RWPE1 (cell line): ENCODE data around the gene ITPR3.

Source experiments
- CTCF ChIA-PET: fragments of 350-600 bp; sonication (Branson Sonifier 250); formaldehyde crosslinking; extraction: SDS; loops from one replicate; lab custom pipeline; 2021; lab: Yijun Ruan, JAX
- POLR2A ChIA-PET: fragments of 400-600 bp; formaldehyde crosslinking; extraction: SDS; loops from one replicate; lab custom pipeline; 2020; ENCODE audit warnings: antibody characterized with exemption; ENCODE audit not compliant: low non-redundant PET; lab: Yijun Ruan, JAX
- DNase-seq: peaks from one replicate; pipeline ENCODE4 v3.0.0; 2012; ENCODE audit warnings: low spot score
- H3K27ac ChIP-seq: fragments of 450-650 bp; 2 replicates; pipeline ENCODE4 v1.5.1; 2017
- CTCF ChIP-seq: fragments of 450-650 bp; conservative IDR thresholded peaks from 2 replicates; pipeline ENCODE4 v1.5.1; 2017; ENCODE audit warnings: low read depth, mild to moderate bottlenecking

ITPR3 gene

DNA sequence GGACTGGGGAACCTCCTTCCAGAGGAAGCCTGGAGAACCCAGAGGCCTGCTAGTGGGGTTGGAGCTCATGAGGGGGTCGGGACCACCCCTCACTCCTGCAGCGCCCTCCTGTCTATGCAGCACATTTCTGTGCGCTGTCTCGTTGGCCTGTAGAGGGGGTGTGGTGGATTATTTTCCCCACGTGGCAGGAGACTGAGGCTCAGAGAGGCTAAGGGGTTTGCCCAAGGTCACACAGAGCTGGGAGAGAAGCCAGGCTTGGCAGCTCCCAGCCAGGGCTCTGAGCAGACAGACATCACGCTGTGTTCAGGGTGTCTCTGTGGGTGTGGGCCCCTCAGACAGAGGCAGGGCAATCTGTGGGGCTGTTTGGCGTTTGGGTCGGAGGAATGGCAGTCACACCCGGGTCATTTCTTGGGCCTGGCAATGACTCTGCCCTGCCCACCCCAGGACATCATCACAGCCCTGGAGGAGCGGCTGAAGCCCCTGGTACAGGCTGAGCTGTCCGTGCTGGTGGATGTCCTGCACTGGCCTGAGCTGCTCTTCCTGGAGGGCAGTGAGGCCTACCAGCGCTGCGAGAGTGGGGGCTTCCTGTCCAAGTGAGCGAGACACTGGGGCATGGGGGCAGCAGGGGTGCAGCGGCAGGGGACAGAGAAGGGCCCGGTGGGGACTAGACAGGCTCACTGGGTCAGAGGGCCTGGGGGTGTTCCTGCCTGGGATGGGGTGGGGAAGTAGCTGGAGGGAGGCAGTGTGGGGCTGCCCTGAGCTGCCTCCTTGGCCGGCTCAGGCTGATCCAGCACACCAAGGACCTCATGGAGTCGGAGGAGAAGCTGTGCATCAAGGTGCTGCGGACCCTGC lies 62.7 kb downstream of the ITPR3 start:
- no peak for DNase-seq
- CTCF ChIA-PET, result interaction anchor here (0.6 to 1.6 kb wide), 4 partner anchors 11 to 339 kb away, joined by 3 to 5 read pairs (median 4); no protein-coding TSS in a partner anchor
- no peak for TF ChIP-seq CTCF
- peak overlapping the region; percentile 46 for H3K27ac ChIP-seq
- POLR2A ChIA-PET, result no interaction called here

DNA sequence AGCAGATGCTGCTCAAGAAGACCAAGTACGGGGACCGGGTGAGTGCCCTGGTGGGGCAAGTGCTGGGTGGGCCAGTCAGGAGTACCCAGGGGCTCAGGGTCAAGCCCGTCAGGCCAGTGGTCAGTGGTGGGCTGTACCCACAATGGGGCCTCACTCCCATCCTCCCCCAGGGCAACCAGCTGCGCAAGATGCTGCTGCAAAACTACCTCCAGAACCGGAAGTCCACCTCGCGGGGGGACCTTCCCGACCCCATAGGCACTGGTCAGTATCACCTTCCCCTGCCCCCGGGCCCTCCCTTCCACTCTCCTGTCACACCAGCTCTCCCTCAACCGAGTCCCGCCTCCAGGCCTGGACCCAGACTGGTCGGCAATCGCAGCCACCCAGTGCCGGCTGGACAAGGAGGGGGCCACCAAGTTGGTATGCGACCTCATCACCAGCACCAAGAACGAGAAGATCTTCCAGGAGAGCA lies 63.3 kb downstream of the ITPR3 start:
- no peak for DNase-seq
- POLR2A ChIA-PET, result no interaction called here
- peak overlapping the region; percentile 96 for H3K27ac ChIP-seq
- CTCF ChIA-PET, result interaction anchor here (0.6 to 0.7 kb wide), 2 partner anchors 11 to 245 kb away, joined by 3 to 4 read pairs; no protein-coding TSS in a partner anchor
- TF ChIP-seq CTCF, result no peak

- no peak for DNase-seq
- ChIA-PET CTCF (no interaction called here), POLR2A (no interaction called here)
- H3K27ac ChIP-seq, result peak overlapping the region; percentile 96
- no peak for TF ChIP-seq CTCF
Observed at GRCh38 chr6:33684983-33685382, 63.9 kb downstream of the ITPR3 start.

DNA sequence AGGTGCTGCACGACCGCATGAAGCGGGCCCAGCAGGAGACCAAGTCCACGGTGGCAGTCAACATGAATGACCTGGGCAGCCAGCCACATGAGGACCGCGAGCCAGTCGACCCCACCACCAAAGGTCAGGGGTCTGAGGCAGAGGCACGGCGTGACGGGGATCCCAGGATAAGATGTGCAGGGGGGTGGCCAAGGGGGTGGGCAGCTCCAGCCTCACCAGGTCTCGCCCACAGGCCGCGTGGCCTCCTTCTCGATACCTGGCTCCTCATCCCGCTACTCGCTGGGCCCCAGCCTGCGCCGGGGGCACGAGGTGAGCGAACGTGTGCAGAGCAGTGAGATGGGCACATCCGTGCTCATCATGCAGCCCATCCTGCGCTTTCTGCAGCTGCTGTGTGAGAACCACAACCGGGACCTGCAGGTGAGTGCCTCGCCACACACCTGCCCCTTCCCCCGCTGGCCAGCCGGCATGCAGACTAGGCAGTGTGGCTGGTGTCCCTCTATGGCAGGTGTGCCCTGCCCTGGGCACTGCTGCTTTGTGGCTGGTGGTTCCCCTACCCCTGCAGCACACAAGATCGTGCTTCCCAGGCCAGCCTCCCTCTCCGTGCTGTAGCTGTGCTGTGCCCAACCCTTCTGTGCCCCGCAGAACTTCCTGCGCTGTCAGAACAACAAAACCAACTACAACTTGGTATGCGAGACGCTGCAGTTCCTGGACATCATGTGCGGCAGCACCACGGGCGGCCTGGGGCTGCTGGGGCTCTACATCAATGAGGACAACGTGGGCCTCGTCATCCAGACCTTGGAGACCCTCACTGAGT lies 64.5 kb downstream of the ITPR3 start:
- TF ChIP-seq CTCF, result no peak
- no peak for DNase-seq
- ChIA-PET CTCF (interaction anchor here (0.7 kb wide), 1 partner anchor 96 kb away, joined by 3 read pairs; no protein-coding TSS in a partner anchor), POLR2A (no interaction called here)
- peak overlapping the region; percentile 96 for H3K27ac ChIP-seq

GRCh38 chr6:33686225-33686924 lies 65.3 kb downstream of the ITPR3 start:
- ChIA-PET POLR2A (no interaction called here), CTCF (interaction anchor here (0.7 to 1.0 kb wide), 2 partner anchors 14 to 96 kb away, joined by 3 to 4 read pairs; no protein-coding TSS in a partner anchor)

More at GRCh38 chr6:33686225-33686924, 65.3 kb downstream of the ITPR3 start:
- DNase-seq, result no peak
- H3K27ac ChIP-seq, result peak overlapping the region; percentile 96
- no peak for TF ChIP-seq CTCF
